Parathyroid adenoma (tissue), 2 donors: ENCODE measurements around the gene PIK3CG.

Source experiments
- H2AFZ ChIP-seq: fragments of 300-600 bp; sonication (generic); one replicate; pipeline ENCODE4 v1.7.0; 2017; ENCODE audit warnings: antibody characterized with exemption, mild to moderate bottlenecking
- H3K27ac ChIP-seq: fragments of 300-600 bp; sonication (generic); one replicate; pipeline ENCODE4 v1.7.0; 2017
- H3K27me3 ChIP-seq: fragments of 300-600 bp; sonication (generic); one replicate; pipeline ENCODE4 v1.7.0; 2017; ENCODE audit warnings: low read length; ENCODE audit not compliant: control insufficient read depth, insufficient read depth
- H3K36me3 ChIP-seq: fragments of 300-600 bp; sonication (generic); one replicate; pipeline ENCODE4 v1.7.0; 2017; ENCODE audit warnings: low read length; ENCODE audit not compliant: control insufficient read depth, insufficient read depth
- H3K4me1 ChIP-seq: fragments of 300-600 bp; sonication (generic); one replicate; pipeline ENCODE4 v1.7.0; 2017; ENCODE audit warnings: control low read depth
- H3K4me2 ChIP-seq: fragments of 300-600 bp; sonication (generic); one replicate; pipeline ENCODE4 v1.7.0; 2017; ENCODE audit warnings: low read length
- H3K4me3 ChIP-seq: fragments of 300-600 bp; sonication (generic); one replicate; pipeline ENCODE4 v1.7.0; 2017; ENCODE audit warnings: low read depth, low read length
- H3K79me2 ChIP-seq: fragments of 300-600 bp; sonication (generic); one replicate; pipeline ENCODE4 v1.7.0; 2017; ENCODE audit warnings: control low read depth
- H3K9ac ChIP-seq: fragments of 300-600 bp; sonication (generic); one replicate; pipeline ENCODE4 v1.7.0; 2017; ENCODE audit warnings: mild to moderate bottlenecking
- H3K9me3 ChIP-seq: fragments of 300-600 bp; sonication (generic); one replicate; pipeline ENCODE4 v1.7.0; 2017; ENCODE audit warnings: low read length; ENCODE audit not compliant: control insufficient read depth
- CTCF ChIP-seq: fragments of 300-600 bp; sonication (generic); IDR thresholded peaks from one replicate; pipeline ENCODE4 v1.7.0; 2017; ENCODE audit warnings: antibody characterized with exemption, mild to moderate bottlenecking
- donor health status: primary hyperparathyroidism.

PIK3CG gene

GRCh38 chr7:106887421-106887820, 22.3 kb downstream of the PIK3CG start:
- Histone ChIP-seq H3K4me3 (no peak overlapping the region), H3K27me3 (no peaks in the 10 kb centered on the region), H3K27ac (no peak overlapping the region), H3K9ac (no peak overlapping the region), H3K4me2 (no peak overlapping the region), H2AFZ (no peak overlapping the region), H3K9me3 (no peaks in the 10 kb centered on the region), H3K79me2 (no peaks in the 10 kb centered on the region), H3K36me3 (no peaks in the 10 kb centered on the region), H3K4me1 (no peaks in the 10 kb centered on the region)
- TF ChIP-seq CTCF: no peak

GRCh38 chr7:106888204-106888603, 23.1 kb downstream of the PIK3CG start:
- Histone ChIP-seq H3K27me3 (no peaks in the 10 kb centered on the region), H3K9ac (no peak overlapping the region), H3K79me2 (no peaks in the 10 kb centered on the region), H3K4me1 (no peaks in the 10 kb centered on the region), H3K9me3 (no peaks in the 10 kb centered on the region), H2AFZ (no peak overlapping the region), H3K4me3 (no peak overlapping the region), H3K36me3 (no peaks in the 10 kb centered on the region), H3K27ac (no peak overlapping the region), H3K4me2 (no peak overlapping the region)
- no peak for TF ChIP-seq CTCF

- Histone ChIP-seq H3K27ac (no peak overlapping the region), H3K79me2 (no peaks in the 10 kb centered on the region), H3K36me3 (no peaks in the 10 kb centered on the region)
These were observed 25.9 kb downstream of the PIK3CG start for GRCh38 chr7:106890952-106891351.

GRCh38 chr7:106891548-106892410, 26.7 kb downstream of the PIK3CG start:
- no peak overlapping the region for H3K4me2 ChIP-seq
- H3K36me3 ChIP-seq: no peaks in the 10 kb centered on the region
- H3K9me3 ChIP-seq: no peaks in the 10 kb centered on the region
- H3K4me1 ChIP-seq: no peaks in the 10 kb centered on the region
- H3K27me3 ChIP-seq: no peaks in the 10 kb centered on the region
- H2AFZ ChIP-seq: no peak overlapping the region
- no peak for TF ChIP-seq CTCF
- H3K9ac ChIP-seq: no peak overlapping the region
- H3K4me3 ChIP-seq: no peak overlapping the region
- no peaks in the 10 kb centered on the region for H3K79me2 ChIP-seq
- H3K27ac ChIP-seq: no peak overlapping the region

More at GRCh38 chr7:106890952-106891351, 25.9 kb downstream of the PIK3CG start:
- Histone ChIP-seq H3K27me3 (no peaks in the 10 kb centered on the region), H3K4me3 (no peak overlapping the region), H3K9ac (no peak overlapping the region), H2AFZ (no peak overlapping the region), H3K4me2 (no peak overlapping the region), H3K9me3 (no peaks in the 10 kb centered on the region), H3K4me1 (no peaks in the 10 kb centered on the region)
- TF ChIP-seq CTCF: no peak

- H3K4me3 ChIP-seq: no peak overlapping the region
- H3K79me2 ChIP-seq: no peaks in the 10 kb centered on the region
- H3K4me2 ChIP-seq: no peak overlapping the region
- H3K4me1 ChIP-seq: no peaks in the 10 kb centered on the region
- no peaks in the 10 kb centered on the region for H3K9me3 ChIP-seq
- TF ChIP-seq CTCF: no peak
- H2AFZ ChIP-seq: no peak overlapping the region
- H3K27ac ChIP-seq: no peak overlapping the region
- H3K27me3 ChIP-seq: no peaks in the 10 kb centered on the region
- H3K36me3 ChIP-seq: no peaks in the 10 kb centered on the region
- H3K9ac ChIP-seq: no peak overlapping the region
These were observed 28.5 kb downstream of the PIK3CG start for GRCh38 chr7:106893591-106893990.
